Retinal pigment epithelial cell (primary cell): ENCODE measurements around the gene FOXJ1.

Experiments used
- DNase-seq: peaks from one replicate; pipeline ENCODE4 v3.0.0-alpha.2; 2010; ENCODE audit warnings: low read depth
- H3K4me3 ChIP-seq: 2 replicates; pipeline ENCODE4 v1.5.1; 2011; ENCODE audit warnings: mild to moderate bottlenecking, low read length, control low read depth, moderate library complexity
- TF ChIP-seq, protein P1 (sequence below): conservative IDR thresholded peaks from 2 replicates; pipeline ENCODE4 v1.5.1; 2011; ENCODE audit warnings: low read depth, low read length, control low read depth, inconsistent platforms

Gene FOXJ1

GRCh38 chr17:76139801-76140660, 1.0 kb downstream of the FOXJ1 start:
- TF ChIP-seq, protein P1, sequence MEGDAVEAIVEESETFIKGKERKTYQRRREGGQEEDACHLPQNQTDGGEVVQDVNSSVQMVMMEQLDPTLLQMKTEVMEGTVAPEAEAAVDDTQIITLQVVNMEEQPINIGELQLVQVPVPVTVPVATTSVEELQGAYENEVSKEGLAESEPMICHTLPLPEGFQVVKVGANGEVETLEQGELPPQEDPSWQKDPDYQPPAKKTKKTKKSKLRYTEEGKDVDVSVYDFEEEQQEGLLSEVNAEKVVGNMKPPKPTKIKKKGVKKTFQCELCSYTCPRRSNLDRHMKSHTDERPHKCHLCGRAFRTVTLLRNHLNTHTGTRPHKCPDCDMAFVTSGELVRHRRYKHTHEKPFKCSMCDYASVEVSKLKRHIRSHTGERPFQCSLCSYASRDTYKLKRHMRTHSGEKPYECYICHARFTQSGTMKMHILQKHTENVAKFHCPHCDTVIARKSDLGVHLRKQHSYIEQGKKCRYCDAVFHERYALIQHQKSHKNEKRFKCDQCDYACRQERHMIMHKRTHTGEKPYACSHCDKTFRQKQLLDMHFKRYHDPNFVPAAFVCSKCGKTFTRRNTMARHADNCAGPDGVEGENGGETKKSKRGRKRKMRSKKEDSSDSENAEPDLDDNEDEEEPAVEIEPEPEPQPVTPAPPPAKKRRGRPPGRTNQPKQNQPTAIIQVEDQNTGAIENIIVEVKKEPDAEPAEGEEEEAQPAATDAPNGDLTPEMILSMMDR, result no peak
- DNase-seq, result no peak
- no peak overlapping the region for H3K4me3 ChIP-seq

DNA sequence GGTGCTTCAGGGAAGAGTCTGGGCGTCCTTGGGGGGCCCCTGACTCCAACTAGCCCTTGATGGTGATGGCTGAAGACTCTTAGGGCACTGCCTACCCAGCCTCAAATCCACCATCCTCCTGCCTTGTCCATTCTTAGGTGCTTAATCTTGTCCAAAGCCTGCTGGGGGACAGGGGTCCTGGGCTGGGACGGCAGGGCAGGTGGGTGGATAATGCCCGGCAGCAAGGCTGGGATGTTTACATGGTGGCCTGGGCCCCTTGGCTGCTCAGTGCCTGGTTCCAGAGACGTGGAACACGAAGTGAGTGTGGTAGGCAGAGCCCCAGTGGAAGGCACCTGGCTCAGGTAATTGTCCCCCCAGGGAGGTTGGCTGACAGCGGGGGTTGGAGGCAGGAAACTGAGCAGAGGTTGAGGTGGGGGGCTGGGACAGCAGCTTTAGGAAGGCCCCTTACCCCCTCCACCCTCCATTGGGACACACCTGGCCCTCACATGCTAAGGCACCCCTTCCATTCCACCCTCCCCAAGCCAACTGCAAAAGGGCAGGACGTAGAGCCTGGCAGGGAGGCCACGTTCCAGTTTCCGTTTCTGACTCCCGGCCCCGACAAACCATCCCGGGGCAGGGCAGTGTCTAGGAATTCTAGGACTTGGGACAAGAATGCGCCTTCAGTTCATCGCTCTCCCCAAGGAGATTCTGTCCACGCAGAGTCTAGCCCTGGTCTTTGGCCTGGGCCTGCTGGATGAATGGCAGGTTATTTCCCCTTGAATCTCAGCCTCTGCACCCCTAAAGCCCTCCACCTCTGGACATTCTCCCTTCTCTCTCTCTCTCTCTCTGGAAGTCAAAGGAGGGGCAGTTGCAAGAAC, 1.9 kb downstream of the FOXJ1 start:
- no peak for DNase-seq
- TF ChIP-seq, protein P1, result no peak
- no peak overlapping the region for H3K4me3 ChIP-seq

- no peak overlapping the region for H3K4me3 ChIP-seq
- TF ChIP-seq, protein P1, result no peak
- DNase-seq, result no peak
Measured at GRCh38 chr17:76138234-76138895, 2.7 kb downstream of the FOXJ1 start.

- TF ChIP-seq, protein P1, result no peak
Measured at GRCh38 chr17:76137351-76138233, 3.5 kb downstream of the FOXJ1 start.

DNA sequence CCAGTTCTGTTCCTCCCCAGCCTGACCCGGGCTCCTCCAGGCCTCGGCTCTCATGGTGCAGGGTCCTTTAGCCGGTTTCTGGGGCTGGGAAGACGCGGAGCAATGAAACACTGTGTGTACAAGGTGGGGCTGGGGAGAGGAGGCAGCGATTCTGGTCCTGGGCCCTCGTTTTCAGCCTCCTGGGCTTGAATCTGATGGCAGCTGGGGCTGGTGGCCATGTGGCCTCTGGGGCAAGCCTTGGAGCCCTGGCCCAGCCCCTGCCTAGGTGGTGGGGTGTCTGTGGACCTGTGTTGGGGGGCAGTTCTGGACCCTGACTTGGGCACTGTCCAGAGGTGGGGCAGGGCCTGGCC, 4.1 kb downstream of the FOXJ1 start:
- TF ChIP-seq, protein P1, result no peak
- no peak overlapping the region for H3K4me3 ChIP-seq

More at GRCh38 chr17:76137351-76138233, 3.5 kb downstream of the FOXJ1 start:
- DNase-seq, result no peak
- H3K4me3 ChIP-seq, result no peak overlapping the region

GRCh38 chr17:76136276-76137000, 4.6 kb downstream of the FOXJ1 start:
- TF ChIP-seq, protein P1, result no peak
- no peak for DNase-seq
- no peak overlapping the region for H3K4me3 ChIP-seq

More for the DNA sequence above, 4.1 kb downstream of the FOXJ1 start:
- DNase-seq, result no peak
